Hepatic stellate cell (primary cell): Measurements from ENCODE around the gene MMP23B.
"Not testable (repeated sequence)": the region's sequence is repeated elsewhere in the genome, so short reads cannot be mapped to it uniquely, and the experiment has no call there.

Experiments
- DNase-seq: peaks from one replicate; pipeline ENCODE4 v3.0.0; 2011; ENCODE audit warnings: low spot score

Gene MMP23B

GRCh38 chr1:1669468-1670440, 37.8 kb downstream of the MMP23B start:
- no peak for DNase-seq

GRCh38 chr1:1670866-1671265, 38.9 kb downstream of the MMP23B start:
- no peak for DNase-seq

- DNase-seq, result no peak
Observed at GRCh38 chr1:1671365-1672119, 39.6 kb downstream of the MMP23B start.

- DNase-seq, result no peak
Observed at GRCh38 chr1:1672181-1672965, 40.4 kb downstream of the MMP23B start.

- not testable (repeated sequence) for DNase-seq
Observed at GRCh38 chr1:1674806-1675205, 42.8 kb downstream of the MMP23B start.

GRCh38 chr1:1675218-1675617, 43.2 kb downstream of the MMP23B start:
- DNase-seq, result not testable (repeated sequence)

- DNase-seq, result not testable (repeated sequence)
Observed at GRCh38 chr1:1676087-1676486, 44.1 kb downstream of the MMP23B start.

GRCh38 chr1:1677718-1678580, 46.0 kb downstream of the MMP23B start:
- DNase-seq, result no peak

- DNase-seq, result no peak
Observed at GRCh38 chr1:1678581-1679380, 46.8 kb downstream of the MMP23B start.

- no peak for DNase-seq
Observed at GRCh38 chr1:1680031-1680911, 48.3 kb downstream of the MMP23B start.

- no peak for DNase-seq
Observed at GRCh38 chr1:1680912-1681273, 48.9 kb downstream of the MMP23B start.

GRCh38 chr1:1683104-1683905, 51.3 kb downstream of the MMP23B start:
- DNase-seq, result no peak
